Smooth muscle cell (in vitro differentiated cells): ENCODE results near the gene ARHGEF11. TPM values are rescaled to one million over a fixed set of nuclear protein-coding genes. Genes with fewer than 3 reads are reported as not detected.

Experiments used
- DNase-seq: peaks from one replicate; lab custom pipeline; 2025; ENCODE audit not compliant: unreplicated experiment; lab: John Stamatoyannopoulos, UW
- H2AFZ ChIP-seq: fragments of 200-600 bp; sonication (generic); 2 replicates; pipeline ENCODE4 v1.6.0; 2016; ENCODE audit warnings: antibody characterized with exemption, low read depth, mild to moderate bottlenecking
- H3F3A ChIP-seq: fragments of 200-600 bp; sonication (generic); 2 replicates; pipeline ENCODE4 v1.6.0; 2017; ENCODE audit warnings: antibody characterized with exemption, low read depth
- H3K27ac ChIP-seq: fragments of 200-600 bp; sonication (generic); 2 replicates; pipeline ENCODE4 v1.5.1; 2016; ENCODE audit warnings: low read depth, mild to moderate bottlenecking
- H3K27me3 ChIP-seq: fragments of 200-600 bp; sonication (generic); 2 replicates; pipeline ENCODE4 v1.6.1; 2016; ENCODE audit warnings: low read depth, mild to moderate bottlenecking
- H3K36me3 ChIP-seq: fragments of 200-600 bp; sonication (generic); 2 replicates; pipeline ENCODE4 v1.5.1; 2016; ENCODE audit warnings: low read depth
- H3K4me1 ChIP-seq: fragments of 200-600 bp; sonication (generic); 2 replicates; pipeline ENCODE4 v1.5.1; 2016; ENCODE audit warnings: low read depth
- H3K4me2 ChIP-seq: fragments of 200-600 bp; sonication (generic); 2 replicates; pipeline ENCODE4 v1.6.0; 2016; ENCODE audit warnings: mild to moderate bottlenecking
- H3K4me3 ChIP-seq: fragments of 200-600 bp; sonication (generic); 2 replicates; pipeline ENCODE4 v1.5.1; 2016; ENCODE audit warnings: mild to moderate bottlenecking
- H3K79me2 ChIP-seq: fragments of 200-600 bp; sonication (generic); 2 replicates; pipeline ENCODE4 v1.6.0; 2016; ENCODE audit warnings: low read depth, mild to moderate bottlenecking
- H3K9ac ChIP-seq: fragments of 200-600 bp; sonication (generic); 2 replicates; pipeline ENCODE4 v1.6.0; 2016; ENCODE audit warnings: low read depth
- H3K9me3 ChIP-seq: fragments of 200-600 bp; sonication (generic); replicated peaks from 2 replicates; pipeline ENCODE4 v1.5.1; 2016; ENCODE audit warnings: low read depth
- H4K20me1 ChIP-seq: fragments of 200-600 bp; sonication (generic); 2 replicates; pipeline ENCODE4 v1.6.0; 2016; ENCODE audit warnings: low read depth
- CTCF ChIP-seq: fragments of 200-600 bp; sonication (generic); IDR thresholded peaks from 2 replicates; pipeline ENCODE4 v1.5.1; 2017; ENCODE audit warnings: borderline replicate concordance, mild to moderate bottlenecking, antibody characterized with exemption; ENCODE audit not compliant: insufficient read depth, poor library complexity, severe bottlenecking
- WGBS: methylation state at CpG from one replicate; pipeline ENCODE4 v1.1.7; 2016; ENCODE audit warnings: low lambda C conversion rate; 5-methylcytosine and 5-hydroxymethylcytosine counted together
- polyA plus RNA-seq: library from polyadenylated mRNA; unstranded; fragments of >200 nt; fragmentation: Nextera tagmentation; extraction: Ambion mirVana; gene quantifications from 2 replicates; pipeline ENCODE4 v1.2.1, GENCODE V29; 2016
- total RNA-seq: library from RNA; depleted of rRNA; stranded (reverse); fragments of >200 nt; gene quantifications from 2 replicates; pipeline ENCODE4 v1.2.3, GENCODE V29; 2014

The ARHGEF11 gene
- total and polyA plus RNA-seq, 2 experiments from 2014 or later = 15.1 to 20.1 TPM

GRCh38 chr1:157044326-157044725 is 1.2 kb downstream of the ARHGEF11 start:
- Histone ChIP-seq H3K9ac (peak overlapping the region; percentile 85), H4K20me1 (peaks cover 50% of the 10 kb centered on the region), H3K79me2 (peaks cover 58% of the 10 kb centered on the region), H3K36me3 (no peaks in the 10 kb centered on the region), H3K27ac (no peak overlapping the region), H2AFZ (no peak overlapping the region), H3K9me3 (no peaks in the 10 kb centered on the region), H3F3A (peaks cover 4% of the 10 kb centered on the region), H3K27me3 (no peaks in the 10 kb centered on the region), H3K4me3 (peak overlapping the region; percentile 72), H3K4me2 (peak overlapping the region; percentile 98), H3K4me1 (peaks cover 33% of the 10 kb centered on the region)
- no peak for TF ChIP-seq CTCF
- no peak for DNase-seq
- WGBS = 29% methylated on average over 6 of the region's 6 CpGs

GRCh38 chr1:157043685-157044084 is 1.9 kb downstream of the ARHGEF11 start:
- peaks cover 65% of the 10 kb centered on the region for H3K79me2 ChIP-seq
- no peak for TF ChIP-seq CTCF
- WGBS = 74% methylated on average over 2 of the region's 2 CpGs
- H3K4me3 ChIP-seq = peak overlapping the region; percentile 72
- no peak for DNase-seq
- H3K27ac ChIP-seq = no peak overlapping the region
- peaks cover 4% of the 10 kb centered on the region for H3F3A ChIP-seq
- no peaks in the 10 kb centered on the region for H3K9me3 ChIP-seq
- H3K36me3 ChIP-seq = no peaks in the 10 kb centered on the region
- H2AFZ ChIP-seq = no peak overlapping the region
- H3K4me2 ChIP-seq = peak overlapping the region; percentile 98
- H4K20me1 ChIP-seq = peaks cover 57% of the 10 kb centered on the region
- H3K9ac ChIP-seq = no peak overlapping the region
- no peaks in the 10 kb centered on the region for H3K27me3 ChIP-seq
- H3K4me1 ChIP-seq = peaks cover 33% of the 10 kb centered on the region

- Histone ChIP-seq H3K4me1 (peaks cover 33% of the 10 kb centered on the region), H3K4me3 (peak overlapping the region; percentile 72), H3F3A (peaks cover 4% of the 10 kb centered on the region), H3K9ac (no peak overlapping the region), H3K79me2 (peaks cover 73% of the 10 kb centered on the region), H3K27me3 (no peaks in the 10 kb centered on the region), H2AFZ (no peak overlapping the region), H3K9me3 (no peaks in the 10 kb centered on the region), H4K20me1 (peaks cover 65% of the 10 kb centered on the region), H3K4me2 (peak overlapping the region; percentile 98), H3K27ac (no peak overlapping the region), H3K36me3 (no peaks in the 10 kb centered on the region)
- TF ChIP-seq CTCF = no peak
- DNase-seq = no peak
- WGBS = 25% methylated on average over 2 of the region's 2 CpGs
These were observed 2.7 kb downstream of the ARHGEF11 start for GRCh38 chr1:157042846-157043245.

GRCh38 chr1:157040802-157041201 is 4.7 kb downstream of the ARHGEF11 start:
- H3K27me3 ChIP-seq = no peaks in the 10 kb centered on the region
- 94% methylated on average over 1 of the region's 1 CpG for WGBS
- H3K27ac ChIP-seq = no peak overlapping the region
- peaks cover 81% of the 10 kb centered on the region for H4K20me1 ChIP-seq
- H3K4me1 ChIP-seq = peaks cover 31% of the 10 kb centered on the region
- H3K36me3 ChIP-seq = no peaks in the 10 kb centered on the region
- H3K9me3 ChIP-seq = no peaks in the 10 kb centered on the region
- no peak overlapping the region for H3K4me3 ChIP-seq
- no peak overlapping the region for H2AFZ ChIP-seq
- H3K4me2 ChIP-seq = no peak overlapping the region
- no peak for DNase-seq
- H3F3A ChIP-seq = peaks cover 4% of the 10 kb centered on the region
- TF ChIP-seq CTCF = no peak
- peaks cover 92% of the 10 kb centered on the region for H3K79me2 ChIP-seq
- H3K9ac ChIP-seq = no peak overlapping the region
